Pons (tissue), 1 donor: ENCODE results near the gene KLF6.
"Not testable (repeated sequence)": the region's sequence is repeated elsewhere in the genome, so short reads cannot be mapped to it uniquely, and the experiment has no call there.

Experiments used
- DNase-seq: peaks from one replicate; pipeline ENCODE4 v3.0.0-alpha.2; 2016; ENCODE audit warnings: low spot score

KLF6 gene

DNA sequence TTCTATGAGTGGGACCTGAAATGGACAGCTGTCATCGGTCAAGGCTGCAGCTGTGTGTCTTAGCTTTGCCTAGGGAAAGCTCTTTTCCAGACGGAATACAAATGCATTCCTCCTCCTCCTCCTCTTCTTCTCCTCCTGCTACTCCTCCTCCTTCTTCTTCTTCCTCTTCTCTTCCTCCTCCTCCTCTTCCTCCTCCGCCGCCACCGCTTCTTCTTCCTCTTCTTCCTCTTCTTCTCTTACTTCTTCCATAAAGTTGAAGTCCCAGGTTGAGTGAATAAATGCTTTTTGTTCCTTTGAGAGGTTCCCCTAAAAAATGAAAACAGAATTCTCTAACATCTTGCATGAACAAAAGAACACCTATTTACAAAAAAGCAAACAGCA is 28.7 kb downstream of the KLF6 start:
- DNase-seq, result no peak

- DNase-seq, result peak; percentile 79
Observed at GRCh38 chr10:3755440-3756359, 29.3 kb downstream of the KLF6 start.

DNA sequence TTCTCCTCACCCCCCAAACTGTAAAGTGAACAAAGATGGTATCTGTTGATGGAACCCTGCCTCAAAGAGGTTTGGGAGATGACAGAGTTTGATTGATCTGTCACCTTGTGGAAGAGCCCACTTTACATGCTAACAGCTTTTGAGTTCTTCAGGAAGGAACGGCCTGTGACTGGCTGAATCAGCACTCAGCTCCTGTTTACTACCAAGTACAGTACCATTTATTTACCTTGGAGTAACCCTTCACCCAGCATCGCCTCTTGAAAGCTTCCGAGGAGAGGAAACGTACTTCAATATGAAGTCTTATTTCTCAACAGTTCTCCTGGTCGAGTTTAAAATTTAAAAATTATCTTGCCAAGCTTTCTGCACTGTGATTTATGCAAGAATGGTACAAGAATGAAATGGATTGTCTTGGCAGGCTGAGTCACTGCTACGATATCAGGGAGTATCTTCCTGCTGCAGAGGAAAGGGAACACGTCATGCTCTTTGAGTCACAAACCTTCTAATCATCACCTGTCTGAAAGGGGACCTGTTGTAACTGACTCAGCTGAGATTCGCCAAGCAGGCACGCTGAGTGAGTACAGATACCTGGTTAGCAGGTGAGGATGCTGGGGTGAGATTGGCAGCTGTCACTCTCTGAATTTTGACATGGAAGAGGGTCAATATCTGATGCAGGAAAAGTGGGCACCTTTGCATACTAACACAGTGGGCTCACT is 30.1 kb downstream of the KLF6 start:
- no peak for DNase-seq

DNA sequence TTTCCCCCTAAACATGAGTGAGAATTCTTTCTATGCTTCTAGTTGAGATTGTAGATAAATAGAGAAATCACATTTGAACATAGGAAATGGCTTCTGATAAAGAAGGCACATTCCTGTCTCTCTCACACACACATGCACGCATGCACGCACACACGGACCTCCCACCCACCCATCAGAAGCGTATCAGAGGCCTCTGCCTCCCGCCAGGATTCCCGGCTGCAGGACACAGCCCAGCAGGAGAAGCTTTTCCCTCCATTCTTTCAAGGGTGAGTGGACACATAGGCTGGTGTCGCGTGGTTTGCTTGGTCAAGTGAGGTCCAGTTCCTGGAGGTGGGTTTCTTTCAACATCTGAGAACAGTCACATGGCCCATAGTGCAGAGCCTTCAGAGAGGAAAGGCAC is 34.2 kb downstream of the KLF6 start:
- DNase-seq, result no peak

- peak; percentile 70 for DNase-seq
Observed at GRCh38 chr10:3750006-3750816, 34.8 kb downstream of the KLF6 start.

DNA sequence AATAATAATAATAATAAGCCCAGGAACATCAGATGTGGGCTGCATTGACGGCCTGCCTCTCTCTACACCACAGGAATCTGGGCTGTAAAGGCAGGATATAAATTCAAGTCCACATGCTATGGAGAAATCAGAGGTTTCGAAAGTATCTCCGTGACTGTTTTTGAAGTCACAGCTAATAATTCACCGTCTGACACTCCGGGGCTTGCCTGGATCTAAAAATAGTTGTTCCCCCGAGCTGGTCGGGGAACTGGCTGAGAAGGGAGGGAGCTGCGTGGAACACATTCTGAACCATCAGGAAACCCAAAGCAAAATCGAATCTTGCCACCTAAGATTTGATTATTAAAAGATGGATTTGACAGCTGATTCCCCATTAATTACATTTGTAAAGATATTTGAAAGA is 35.4 kb downstream of the KLF6 start:
- peak; percentile 76 for DNase-seq

GRCh38 chr10:3749011-3749410 is 36.0 kb downstream of the KLF6 start:
- DNase-seq, result no peak

- no peak for DNase-seq
Observed at GRCh38 chr10:3748484-3748883, 36.5 kb downstream of the KLF6 start.

DNA sequence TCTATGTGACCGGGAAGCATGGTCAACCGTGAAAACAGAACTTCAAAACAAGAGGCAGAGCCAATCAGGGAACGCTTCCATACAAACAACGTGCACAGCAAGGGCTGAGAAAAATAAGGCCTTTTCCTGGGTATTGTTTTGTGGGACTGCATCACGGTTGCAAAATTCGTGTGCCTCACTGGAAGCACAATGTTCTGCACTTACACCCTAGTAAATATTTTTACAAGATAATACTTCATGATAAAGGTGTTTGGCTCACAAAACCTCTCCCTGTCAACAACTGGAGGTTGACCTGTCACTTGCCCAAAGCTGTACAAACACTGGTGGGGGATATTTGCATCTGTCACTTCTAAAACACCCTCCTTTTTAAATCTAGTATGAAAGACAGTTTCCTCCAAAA is 37.0 kb downstream of the KLF6 start:
- no peak for DNase-seq

- DNase-seq, result no peak
Observed at GRCh38 chr10:3747248-3747960, 37.6 kb downstream of the KLF6 start.

DNA sequence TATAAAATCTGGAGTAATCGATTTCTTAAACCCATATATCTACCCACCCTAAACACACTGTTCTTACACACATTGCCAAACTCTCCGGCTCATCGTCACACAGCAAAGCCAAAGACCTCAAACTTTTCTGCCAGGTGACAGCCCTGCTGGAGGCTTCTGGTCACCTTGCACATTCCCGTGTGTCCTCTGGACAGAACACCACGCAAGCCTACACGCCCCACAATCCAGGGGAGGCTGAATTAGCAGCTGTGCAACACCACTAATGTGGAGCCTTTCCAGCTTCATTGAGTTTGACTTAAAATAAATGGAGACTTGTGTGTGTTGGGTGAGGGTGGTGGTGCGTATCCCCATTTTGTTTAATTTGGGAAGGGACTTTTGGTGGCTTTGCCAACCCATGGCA is 38.4 kb downstream of the KLF6 start:
- no peak for DNase-seq

DNA sequence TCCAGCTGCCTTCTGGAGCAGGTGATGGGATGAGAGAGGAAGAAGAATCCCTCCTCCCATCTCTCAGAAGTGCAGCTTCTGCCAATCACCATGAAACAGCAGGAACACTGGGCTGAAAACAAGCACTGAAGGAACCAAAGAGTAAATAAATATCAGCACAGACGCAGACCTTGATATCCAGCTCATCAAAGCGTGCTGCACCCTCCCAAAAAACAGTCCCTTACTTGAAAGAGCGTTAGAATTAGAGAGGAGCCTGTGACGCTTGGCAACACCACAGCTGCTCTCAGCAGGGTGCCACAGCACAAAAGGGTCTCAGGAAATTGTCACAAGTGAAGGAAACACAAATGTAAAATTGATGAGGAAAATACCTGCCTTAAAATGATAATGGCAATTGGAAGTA is 39.5 kb downstream of the KLF6 start:
- no peak for DNase-seq

DNA sequence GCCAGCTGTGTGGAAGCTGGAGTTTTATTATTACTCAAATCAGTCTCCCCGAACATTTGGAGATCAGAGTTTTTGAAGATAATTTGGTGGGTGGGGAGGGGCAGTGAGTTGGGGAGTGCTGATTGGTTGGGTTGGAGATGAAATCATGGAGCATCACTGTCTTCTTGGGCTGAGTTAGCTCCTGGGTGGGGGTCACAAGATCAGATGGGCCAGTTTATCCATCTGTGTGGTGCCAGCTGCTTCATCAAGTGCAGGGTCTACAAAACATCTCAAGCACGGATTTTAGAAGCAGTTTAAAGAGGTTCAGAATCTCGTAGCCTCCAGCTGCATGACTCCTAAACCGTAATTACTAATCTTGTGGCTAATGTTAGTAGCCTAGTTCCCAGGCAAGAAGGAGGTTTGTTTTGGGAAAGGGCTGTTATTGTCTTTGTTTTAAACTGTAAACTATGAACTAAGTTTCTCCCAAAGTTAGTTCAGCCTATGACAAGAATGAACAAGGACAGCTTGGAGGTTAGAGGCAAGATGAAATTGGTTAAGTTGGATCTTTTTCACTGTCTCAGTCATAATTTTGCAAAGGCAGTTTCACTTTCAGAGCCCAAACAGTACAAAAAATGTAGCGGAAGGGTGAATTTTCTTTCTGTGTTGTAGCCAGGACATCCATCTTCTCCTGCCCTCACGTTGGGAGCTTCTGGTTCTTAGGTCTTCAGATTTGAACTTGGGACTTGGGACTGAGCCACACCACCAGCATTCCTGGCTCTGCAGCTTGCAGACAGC is 43.1 kb downstream of the KLF6 start:
- DNase-seq, result no peak

DNA sequence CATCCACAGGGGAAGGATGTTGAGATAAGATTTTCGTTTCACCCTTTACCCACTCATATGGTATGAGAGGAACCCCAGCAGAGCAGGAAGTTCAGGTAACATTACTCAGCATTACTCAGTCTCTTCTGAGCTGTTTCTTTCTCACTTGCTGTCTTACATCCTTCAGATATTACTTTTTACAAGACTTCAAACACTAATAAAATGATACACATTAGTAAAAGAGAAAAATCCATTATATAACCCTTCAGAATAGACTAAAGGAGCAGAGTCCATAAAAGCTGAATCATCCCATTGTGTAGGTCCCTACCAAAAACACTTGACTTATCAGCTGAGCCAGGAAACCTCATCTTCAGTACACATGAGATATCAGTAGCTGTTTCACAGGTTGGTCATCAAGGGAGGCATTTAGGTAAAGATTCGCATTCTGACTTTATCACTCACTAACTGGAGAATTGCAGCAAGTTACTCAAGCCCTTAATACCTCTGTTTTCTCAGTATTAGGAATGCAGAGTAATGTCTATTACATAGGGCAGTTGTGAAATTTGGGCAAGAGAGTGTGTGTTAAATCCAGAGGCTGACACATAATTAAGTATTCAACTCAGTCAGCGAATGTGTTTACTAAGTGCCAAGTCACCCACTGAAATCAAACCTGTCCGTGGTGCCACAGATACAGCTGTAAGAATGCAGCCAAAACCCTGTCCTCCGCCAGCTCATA is 44.7 kb downstream of the KLF6 start:
- no peak for DNase-seq

DNA sequence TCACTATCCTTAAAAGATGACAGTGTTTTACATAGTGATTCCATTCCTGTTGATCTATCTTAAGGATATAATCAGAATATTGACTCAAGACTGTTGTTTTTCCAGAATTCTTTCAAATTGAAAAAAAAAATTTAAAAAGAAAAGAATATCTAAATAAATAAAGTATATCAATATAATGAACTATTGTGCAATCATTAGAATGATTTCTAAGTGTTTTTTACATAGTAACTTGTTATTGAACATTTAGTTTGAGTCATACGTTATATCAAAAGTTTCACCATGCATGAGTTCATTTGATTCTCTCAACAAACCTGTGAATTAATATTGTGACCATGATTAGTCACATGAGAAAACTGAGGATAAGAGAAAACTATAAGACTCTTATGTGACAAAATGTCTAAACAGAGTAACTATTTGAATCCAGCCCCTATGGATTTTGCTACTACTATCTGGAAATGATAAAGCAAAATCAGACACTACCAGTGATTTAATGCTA is 46.1 kb downstream of the KLF6 start:
- DNase-seq, result no peak

DNA sequence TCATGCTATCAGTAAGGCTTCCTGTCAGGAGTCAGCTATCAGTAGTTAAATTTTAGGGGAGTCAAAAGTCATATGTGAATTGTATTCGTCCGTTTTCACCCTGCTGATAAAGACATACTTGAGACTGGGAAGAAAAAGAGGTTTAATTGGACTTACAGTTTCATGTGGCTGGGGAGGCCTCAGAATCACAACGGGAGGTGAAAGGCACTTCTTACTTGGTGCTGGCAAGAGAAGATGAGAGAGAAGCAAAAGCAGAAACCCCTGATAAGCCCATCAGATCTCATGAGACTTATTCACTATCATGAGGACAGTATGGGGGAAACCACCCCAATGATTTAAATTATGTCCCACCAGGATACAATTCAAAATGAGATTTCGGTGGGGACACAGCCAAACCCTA is 47.1 kb downstream of the KLF6 start:
- DNase-seq, result no peak

DNA sequence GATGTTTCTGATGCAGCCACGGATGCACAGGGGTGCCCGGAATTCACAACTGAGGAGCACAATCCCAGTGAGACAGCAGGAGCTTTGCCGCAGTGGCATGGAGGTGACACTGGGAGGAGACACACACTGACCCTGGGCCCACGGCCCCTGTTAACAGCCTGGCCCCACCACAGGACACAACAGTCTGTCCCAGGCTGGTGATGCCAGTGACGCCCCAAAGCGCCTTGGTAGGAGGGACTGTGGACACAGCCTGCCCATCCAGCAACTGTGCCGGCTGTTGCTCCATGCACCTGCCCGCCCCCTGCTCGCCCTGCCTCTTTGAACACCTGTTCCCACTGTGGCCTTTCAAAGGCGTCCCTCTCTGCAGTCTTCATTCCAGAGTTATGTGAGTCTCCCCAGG is 49.8 kb downstream of the KLF6 start:
- DNase-seq, result no peak

GRCh38 chr10:3734111-3734510 is 50.9 kb downstream of the KLF6 start:
- DNase-seq, result no peak

GRCh38 chr10:3732183-3732582 is 52.8 kb downstream of the KLF6 start:
- DNase-seq, result not testable (repeated sequence)

- DNase-seq, result no peak
Observed at GRCh38 chr10:3729397-3729976, 55.5 kb downstream of the KLF6 start.
